Smooth muscle cell (in vitro differentiated cells): ENCODE data around the gene KSR2. TPM values are rescaled to one million over a fixed set of nuclear protein-coding genes. Genes with fewer than 3 reads are reported as not detected.

Experiments
- DNase-seq: peaks from one replicate; lab custom pipeline; 2025; ENCODE audit not compliant: unreplicated experiment; lab: John Stamatoyannopoulos, UW
- H2AFZ ChIP-seq: fragments of 200-600 bp; sonication (generic); 2 replicates; pipeline ENCODE4 v1.6.0; 2016; ENCODE audit warnings: antibody characterized with exemption, low read depth, mild to moderate bottlenecking
- H3F3A ChIP-seq: fragments of 200-600 bp; sonication (generic); 2 replicates; pipeline ENCODE4 v1.6.0; 2017; ENCODE audit warnings: antibody characterized with exemption, low read depth
- H3K27ac ChIP-seq: fragments of 200-600 bp; sonication (generic); 2 replicates; pipeline ENCODE4 v1.5.1; 2016; ENCODE audit warnings: low read depth, mild to moderate bottlenecking
- H3K27me3 ChIP-seq: fragments of 200-600 bp; sonication (generic); 2 replicates; pipeline ENCODE4 v1.6.1; 2016; ENCODE audit warnings: low read depth, mild to moderate bottlenecking
- H3K36me3 ChIP-seq: fragments of 200-600 bp; sonication (generic); 2 replicates; pipeline ENCODE4 v1.5.1; 2016; ENCODE audit warnings: low read depth
- H3K4me1 ChIP-seq: fragments of 200-600 bp; sonication (generic); 2 replicates; pipeline ENCODE4 v1.5.1; 2016; ENCODE audit warnings: low read depth
- H3K4me2 ChIP-seq: fragments of 200-600 bp; sonication (generic); 2 replicates; pipeline ENCODE4 v1.6.0; 2016; ENCODE audit warnings: mild to moderate bottlenecking
- H3K4me3 ChIP-seq: fragments of 200-600 bp; sonication (generic); 2 replicates; pipeline ENCODE4 v1.5.1; 2016; ENCODE audit warnings: mild to moderate bottlenecking
- H3K79me2 ChIP-seq: fragments of 200-600 bp; sonication (generic); 2 replicates; pipeline ENCODE4 v1.6.0; 2016; ENCODE audit warnings: low read depth, mild to moderate bottlenecking
- H3K9ac ChIP-seq: fragments of 200-600 bp; sonication (generic); 2 replicates; pipeline ENCODE4 v1.6.0; 2016; ENCODE audit warnings: low read depth
- H3K9me3 ChIP-seq: fragments of 200-600 bp; sonication (generic); replicated peaks from 2 replicates; pipeline ENCODE4 v1.5.1; 2016; ENCODE audit warnings: low read depth
- H4K20me1 ChIP-seq: fragments of 200-600 bp; sonication (generic); 2 replicates; pipeline ENCODE4 v1.6.0; 2016; ENCODE audit warnings: low read depth
- WGBS: methylation state at CpG from one replicate; pipeline ENCODE4 v1.1.7; 2016; ENCODE audit warnings: low lambda C conversion rate; 5-methylcytosine and 5-hydroxymethylcytosine counted together
- polyA plus RNA-seq: library from polyadenylated mRNA; unstranded; fragments of >200 nt; fragmentation: Nextera tagmentation; extraction: Ambion mirVana; gene quantifications from 2 replicates; pipeline ENCODE4 v1.2.1, GENCODE V29; 2016
- total RNA-seq: library from RNA; depleted of rRNA; stranded (reverse); fragments of >200 nt; gene quantifications from 2 replicates; pipeline ENCODE4 v1.2.3, GENCODE V29; 2014
- TF ChIP-seq, protein P1 (sequence below): fragments of 200-600 bp; sonication (generic); IDR thresholded peaks from 2 replicates; pipeline ENCODE4 v1.5.1; 2017; ENCODE audit warnings: borderline replicate concordance, mild to moderate bottlenecking, antibody characterized with exemption; ENCODE audit not compliant: insufficient read depth, poor library complexity, severe bottlenecking

KSR2 gene
- total and polyA plus RNA-seq, 2 experiments from 2014 or later: 0.04 TPM; not detected in 1

GRCh38 chr12:117450209-117450608 is 518.6 kb downstream of the KSR2 start:
- no peak for DNase-seq
- H3F3A ChIP-seq: no peaks in the 10 kb centered on the region

DNA sequence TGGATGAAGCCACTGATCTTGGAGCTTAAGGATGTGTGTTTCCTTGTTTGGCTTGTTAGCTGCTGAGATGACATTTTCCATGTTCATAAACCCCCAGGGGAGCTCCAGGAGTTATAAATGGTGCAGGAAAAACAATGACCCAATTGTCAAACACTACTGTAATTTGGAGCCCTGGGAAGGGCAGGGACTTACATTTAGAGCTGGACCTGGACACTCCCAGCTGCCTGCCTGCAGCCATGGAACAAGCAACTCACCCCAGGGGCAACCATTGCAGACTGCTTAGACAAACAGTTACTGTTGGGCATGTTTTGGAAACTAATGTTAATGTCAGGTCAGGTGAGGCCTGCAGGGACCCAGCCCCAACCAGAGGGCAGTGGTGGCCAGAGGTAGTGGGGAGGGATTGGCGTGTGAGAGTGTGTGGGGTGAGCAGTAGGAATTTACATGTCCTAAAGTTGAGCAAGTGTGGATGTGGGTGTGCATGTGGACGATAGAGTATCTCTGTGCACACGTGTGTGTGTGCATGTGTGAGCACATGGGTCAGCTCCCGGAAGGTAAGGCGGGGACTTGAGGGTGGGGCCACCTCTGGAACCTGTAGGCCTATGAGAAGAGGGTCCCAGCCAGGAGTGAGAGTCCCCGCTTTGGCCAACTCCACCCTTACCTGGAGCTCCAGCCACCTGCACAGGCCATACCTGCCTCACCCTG is 521.0 kb downstream of the KSR2 start:
- WGBS: 97% methylated on average over 6 of the region's 6 CpGs

More at GRCh38 chr12:117450209-117450608, 518.6 kb downstream of the KSR2 start:
- H3K36me3 ChIP-seq: no peaks in the 10 kb centered on the region
- TF ChIP-seq, protein P1, sequence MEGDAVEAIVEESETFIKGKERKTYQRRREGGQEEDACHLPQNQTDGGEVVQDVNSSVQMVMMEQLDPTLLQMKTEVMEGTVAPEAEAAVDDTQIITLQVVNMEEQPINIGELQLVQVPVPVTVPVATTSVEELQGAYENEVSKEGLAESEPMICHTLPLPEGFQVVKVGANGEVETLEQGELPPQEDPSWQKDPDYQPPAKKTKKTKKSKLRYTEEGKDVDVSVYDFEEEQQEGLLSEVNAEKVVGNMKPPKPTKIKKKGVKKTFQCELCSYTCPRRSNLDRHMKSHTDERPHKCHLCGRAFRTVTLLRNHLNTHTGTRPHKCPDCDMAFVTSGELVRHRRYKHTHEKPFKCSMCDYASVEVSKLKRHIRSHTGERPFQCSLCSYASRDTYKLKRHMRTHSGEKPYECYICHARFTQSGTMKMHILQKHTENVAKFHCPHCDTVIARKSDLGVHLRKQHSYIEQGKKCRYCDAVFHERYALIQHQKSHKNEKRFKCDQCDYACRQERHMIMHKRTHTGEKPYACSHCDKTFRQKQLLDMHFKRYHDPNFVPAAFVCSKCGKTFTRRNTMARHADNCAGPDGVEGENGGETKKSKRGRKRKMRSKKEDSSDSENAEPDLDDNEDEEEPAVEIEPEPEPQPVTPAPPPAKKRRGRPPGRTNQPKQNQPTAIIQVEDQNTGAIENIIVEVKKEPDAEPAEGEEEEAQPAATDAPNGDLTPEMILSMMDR: no peak
- no peak overlapping the region for H3K4me2 ChIP-seq
- H3K4me3 ChIP-seq: no peak overlapping the region
- H3K27ac ChIP-seq: no peak overlapping the region
- no peak overlapping the region for H3K9ac ChIP-seq
- no peaks in the 10 kb centered on the region for H3K27me3 ChIP-seq
- WGBS: 76% methylated on average over 5 of the region's 5 CpGs
- H3K79me2 ChIP-seq: no peaks in the 10 kb centered on the region
- no peaks in the 10 kb centered on the region for H3K4me1 ChIP-seq
- no peaks in the 10 kb centered on the region for H3K9me3 ChIP-seq
- H2AFZ ChIP-seq: no peak overlapping the region
- no peaks in the 10 kb centered on the region for H4K20me1 ChIP-seq

GRCh38 chr12:117444781-117445180 is 524.0 kb downstream of the KSR2 start:
- Histone ChIP-seq H3K79me2 (no peaks in the 10 kb centered on the region), H2AFZ (no peak overlapping the region), H3K9ac (no peak overlapping the region), H3F3A (no peaks in the 10 kb centered on the region), H3K4me2 (no peak overlapping the region), H3K9me3 (no peaks in the 10 kb centered on the region), H3K27ac (no peak overlapping the region), H4K20me1 (no peaks in the 10 kb centered on the region), H3K27me3 (no peaks in the 10 kb centered on the region), H3K4me1 (no peaks in the 10 kb centered on the region), H3K36me3 (no peaks in the 10 kb centered on the region), H3K4me3 (no peak overlapping the region)
- 66% methylated on average over 4 of the region's 4 CpGs for WGBS
- DNase-seq: no peak
- TF ChIP-seq, protein P1: no peak

More for the DNA sequence above, 521.0 kb downstream of the KSR2 start:
- no peaks in the 10 kb centered on the region for H3K4me1 ChIP-seq
- no peaks in the 10 kb centered on the region for H3F3A ChIP-seq
- DNase-seq: no peak
- no peaks in the 10 kb centered on the region for H4K20me1 ChIP-seq
- H3K4me2 ChIP-seq: no peak overlapping the region
- H3K4me3 ChIP-seq: no peak overlapping the region
- H3K79me2 ChIP-seq: no peaks in the 10 kb centered on the region
- no peaks in the 10 kb centered on the region for H3K27me3 ChIP-seq
- no peak overlapping the region for H2AFZ ChIP-seq
- TF ChIP-seq, protein P1: no peak
- no peaks in the 10 kb centered on the region for H3K36me3 ChIP-seq
- H3K27ac ChIP-seq: no peak overlapping the region
- H3K9ac ChIP-seq: no peak overlapping the region
- no peaks in the 10 kb centered on the region for H3K9me3 ChIP-seq

DNA sequence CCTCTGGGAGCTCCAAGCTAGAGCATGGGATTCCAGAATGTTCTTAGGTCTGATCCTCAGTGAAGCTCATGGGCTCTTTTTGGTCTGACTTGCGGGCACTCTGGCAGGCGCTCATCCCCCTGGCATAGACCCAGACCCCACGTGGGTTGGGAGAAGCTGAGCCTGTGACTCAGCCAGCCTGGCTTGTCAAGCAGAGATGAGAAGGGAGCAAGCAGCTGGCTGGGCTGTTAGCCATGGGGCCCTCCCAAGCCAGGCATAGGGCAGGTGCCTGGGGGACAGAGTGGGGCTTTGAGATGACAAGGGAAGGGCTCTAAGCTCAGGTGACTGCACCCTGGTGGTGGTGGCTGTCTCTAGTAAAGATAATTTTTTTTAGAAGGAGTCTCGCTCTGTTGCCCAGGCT is 527.0 kb downstream of the KSR2 start:
- Histone ChIP-seq H3K4me3 (no peak overlapping the region), H3K27ac (no peak overlapping the region), H3K36me3 (no peaks in the 10 kb centered on the region), H3K4me1 (no peaks in the 10 kb centered on the region), H3K27me3 (no peaks in the 10 kb centered on the region), H3K4me2 (no peak overlapping the region), H4K20me1 (no peaks in the 10 kb centered on the region), H3K9me3 (no peaks in the 10 kb centered on the region), H3K79me2 (no peaks in the 10 kb centered on the region), H2AFZ (no peak overlapping the region), H3K9ac (no peak overlapping the region), H3F3A (no peaks in the 10 kb centered on the region)
- no peak for DNase-seq
- 71% methylated on average over 4 of the region's 4 CpGs for WGBS
- TF ChIP-seq, protein P1: no peak
